ENCODE data around the gene NHS.

GRCh38 chrX:17432158-17432557 lies 57.2 kb downstream of the NHS start:
- TF ChIP-seq POLR2A (IDR thresholded peaks at IDR 0.05; ENCODE audit: low read depth) (no peak), POLR2AphosphoS5 (IDR thresholded peaks at IDR 0.05) (no peak), EP300 (IDR thresholded peaks at IDR 0.05) (no peak)

Measured in esophagus muscularis mucosa (tissue), 3 donors.